GM12874 (cell line): Measurements from ENCODE around the gene PRRX2.

Experiments
- CTCF ChIP-seq: IDR thresholded peaks from 2 replicates; pipeline ENCODE4 v1.5.1; 2011; ENCODE audit warnings: low read depth, mild to moderate bottlenecking, control low read depth, low read length, moderate library complexity; ENCODE audit not compliant: insufficient read depth

The PRRX2 gene

GRCh38 chr9:129664746-129665388 is 580 bp upstream of the PRRX2 start:
- no peak for TF ChIP-seq CTCF

GRCh38 chr9:129665814-129666520 is 520 bp downstream of the PRRX2 start:
- TF ChIP-seq CTCF = no peak

GRCh38 chr9:129666575-129666974 is 1.1 kb downstream of the PRRX2 start:
- TF ChIP-seq CTCF = no peak

- no peak for TF ChIP-seq CTCF
Observed at GRCh38 chr9:129667378-129667777, 1.9 kb downstream of the PRRX2 start.

GRCh38 chr9:129667850-129668249 is 2.4 kb downstream of the PRRX2 start:
- no peak for TF ChIP-seq CTCF

GRCh38 chr9:129669141-129669718 is 3.8 kb downstream of the PRRX2 start:
- no peak for TF ChIP-seq CTCF

GRCh38 chr9:129669946-129670345 is 4.5 kb downstream of the PRRX2 start:
- no peak for TF ChIP-seq CTCF
